Measurements from ENCODE around the gene SH3RF2.

DNA sequence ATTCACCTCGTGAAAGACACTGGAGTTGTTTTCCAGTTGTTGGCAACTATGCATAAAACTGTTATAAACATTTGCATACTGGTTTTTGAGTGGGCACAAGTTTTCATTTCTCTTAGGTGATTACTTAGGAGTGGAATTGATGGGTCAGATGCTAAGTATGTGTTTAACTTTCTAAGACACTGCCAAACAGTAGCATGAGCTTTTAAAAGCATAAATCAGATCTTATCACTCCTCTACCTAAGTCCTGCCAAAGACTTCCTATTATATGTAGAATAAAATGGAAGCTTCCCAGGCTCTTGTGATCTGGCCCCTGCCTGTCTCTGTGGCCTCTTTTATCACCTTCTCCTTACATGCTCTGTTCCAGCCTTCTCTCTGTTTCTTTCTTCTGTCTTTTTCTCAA, 72.6 kb downstream of the SH3RF2 start:
- TF ChIP-seq HMGN3 (IDR thresholded peaks at IDR 0.05; ENCODE audit: borderline replicate concordance, extremely low read depth, insufficient read length, low read depth, low read length) (no peak), DPF2 (IDR thresholded peaks at IDR 0.05) (no peak), ZNF57 (CRISPR knock-in tag; IDR thresholded peaks at IDR 0.05) (no peak), NR1H2 (CRISPR knock-in tag; IDR thresholded peaks at IDR 0.05) (no peak), SMC3 (conservative IDR thresholded peaks at IDR 0.05; ENCODE audit: insufficient read depth, low read depth, low read length) (no peak), POLR2AphosphoS5 (IDR thresholded peaks at IDR 0.05; ENCODE audit: control insufficient read depth, insufficient read depth, low read depth, low read length) (no peak), UBTF (IDR thresholded peaks at IDR 0.05; ENCODE audit: borderline replicate concordance in 1 of 2, low read depth in 2 of 2, low read length in 2 of 2) (no peak), PKNOX1 (IDR thresholded peaks at IDR 0.05) (no peak), TCF3 (CRISPR knock-in tag; IDR thresholded peaks at IDR 0.05) (no peak), PRPF4 (IDR thresholded peaks at IDR 0.05; ENCODE audit: insufficient read depth, low read depth, low read length, poor library complexity, severe bottlenecking) (no peak)

Measured in K562 (cell line).